Fibroblast of villous mesenchyme (primary cell): ENCODE results near the gene TMEM212. TPM values are rescaled to one million over a fixed set of nuclear protein-coding genes. Genes with fewer than 3 reads are reported as not detected.
A peak's percentile ranks its signal among the peaks of the same experiment; 100 is the strongest.

ENCODE experiments used
- DNase-seq: peaks from one replicate; pipeline ENCODE4 v3.0.0-alpha.2; 2010; ENCODE audit warnings: low read depth
- H3K4me3 ChIP-seq: 2 replicates; pipeline ENCODE4 v1.5.1; 2011; ENCODE audit warnings: low read depth, mild to moderate bottlenecking, low read length
- total RNA-seq: library from RNA; depleted of rRNA; stranded (reverse); fragments of >200 nt; gene quantifications from 2 replicates; pipeline ENCODE4 v1.2.3, GENCODE V29; 2012
- TF ChIP-seq, protein P1 (sequence below): IDR thresholded peaks from 2 replicates; pipeline ENCODE4 v1.5.1; 2012; ENCODE audit warnings: low read depth, mild to moderate bottlenecking, low read length; ENCODE audit not compliant: insufficient read depth

The TMEM212 gene
- total RNA-seq, 1 donor = not detected

DNA sequence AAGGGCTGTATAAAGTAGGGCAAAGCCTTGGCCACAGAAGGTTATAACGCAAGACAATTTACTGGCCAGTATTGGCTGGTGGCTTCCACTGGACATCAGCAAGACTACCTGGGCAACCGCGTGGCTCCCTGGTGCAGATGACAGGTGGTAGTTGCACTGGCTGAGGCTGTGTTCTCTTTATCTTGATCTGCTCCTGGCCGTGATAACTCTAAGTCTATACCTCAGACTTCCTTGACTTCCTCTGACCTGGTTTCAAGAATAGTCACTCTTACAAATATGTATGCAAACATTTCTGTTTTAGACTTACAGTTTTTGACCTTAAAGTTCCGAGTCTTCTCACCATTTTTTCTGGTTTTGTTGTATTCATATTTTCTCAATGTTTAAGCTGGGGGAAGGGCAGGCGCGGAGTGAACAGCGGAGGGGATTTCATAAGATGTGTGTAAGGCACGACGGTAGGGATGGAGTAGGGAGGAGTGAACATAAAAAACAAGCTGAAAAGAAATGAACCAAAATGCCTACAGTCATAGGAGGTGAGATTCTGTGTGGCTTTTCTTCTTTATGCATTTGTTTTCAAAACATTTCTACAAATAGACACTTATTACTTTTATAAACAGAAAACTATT lies 15.2 kb upstream of the TMEM212 start:
- TF ChIP-seq, protein P1, sequence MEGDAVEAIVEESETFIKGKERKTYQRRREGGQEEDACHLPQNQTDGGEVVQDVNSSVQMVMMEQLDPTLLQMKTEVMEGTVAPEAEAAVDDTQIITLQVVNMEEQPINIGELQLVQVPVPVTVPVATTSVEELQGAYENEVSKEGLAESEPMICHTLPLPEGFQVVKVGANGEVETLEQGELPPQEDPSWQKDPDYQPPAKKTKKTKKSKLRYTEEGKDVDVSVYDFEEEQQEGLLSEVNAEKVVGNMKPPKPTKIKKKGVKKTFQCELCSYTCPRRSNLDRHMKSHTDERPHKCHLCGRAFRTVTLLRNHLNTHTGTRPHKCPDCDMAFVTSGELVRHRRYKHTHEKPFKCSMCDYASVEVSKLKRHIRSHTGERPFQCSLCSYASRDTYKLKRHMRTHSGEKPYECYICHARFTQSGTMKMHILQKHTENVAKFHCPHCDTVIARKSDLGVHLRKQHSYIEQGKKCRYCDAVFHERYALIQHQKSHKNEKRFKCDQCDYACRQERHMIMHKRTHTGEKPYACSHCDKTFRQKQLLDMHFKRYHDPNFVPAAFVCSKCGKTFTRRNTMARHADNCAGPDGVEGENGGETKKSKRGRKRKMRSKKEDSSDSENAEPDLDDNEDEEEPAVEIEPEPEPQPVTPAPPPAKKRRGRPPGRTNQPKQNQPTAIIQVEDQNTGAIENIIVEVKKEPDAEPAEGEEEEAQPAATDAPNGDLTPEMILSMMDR = no peak
- DNase-seq = peak; percentile 87
- no peak overlapping the region for H3K4me3 ChIP-seq

- TF ChIP-seq, protein P1 = no peak
These were observed 14.0 kb upstream of the TMEM212 start for GRCh38 chr3:171828902-171829770.

GRCh38 chr3:171829841-171830517 lies 13.2 kb upstream of the TMEM212 start:
- DNase-seq = peak; percentile 94

More at GRCh38 chr3:171828902-171829770, 14.0 kb upstream of the TMEM212 start:
- H3K4me3 ChIP-seq = no peak overlapping the region
- DNase-seq = peak; percentile 55

GRCh38 chr3:171830518-171830875 lies 12.7 kb upstream of the TMEM212 start:
- TF ChIP-seq, protein P1 = no peak
- DNase-seq = no peak
- no peak overlapping the region for H3K4me3 ChIP-seq

More at GRCh38 chr3:171829841-171830517, 13.2 kb upstream of the TMEM212 start:
- TF ChIP-seq, protein P1 = peak; percentile 80
- H3K4me3 ChIP-seq = no peak overlapping the region

GRCh38 chr3:171831936-171832335 lies 11.2 kb upstream of the TMEM212 start:
- TF ChIP-seq, protein P1 = no peak
- H3K4me3 ChIP-seq = no peak overlapping the region
- DNase-seq = no peak

- TF ChIP-seq, protein P1 = no peak
- H3K4me3 ChIP-seq = no peak overlapping the region
- peak; percentile 50 for DNase-seq
These were observed 10.2 kb upstream of the TMEM212 start for GRCh38 chr3:171832989-171833388.
